ENCODE results near the gene CDH23. TPM values are rescaled to one million over a fixed set of nuclear protein-coding genes. Genes with fewer than 3 reads are reported as not detected.

Gene CDH23
- total and polyA plus RNA-seq, 7 donors = 1.00 to 3.8 (median 1.9) TPM

- DNase-seq (no peak), ATAC-seq (no peak)
- Histone ChIP-seq H3K27ac (no peak overlapping the region), H3K9me3 (no peaks in the 10 kb centered on the region), H3K27me3 (ENCODE audit: insufficient read depth in 3 of 3, low read length in 2 of 3) (peaks cover 0 to 6% (median 0%) of the 10 kb centered on the region in 3 donors), H3K4me1 (no peaks in the 10 kb centered on the region), H3K36me3 (ENCODE audit: insufficient read depth in 1 of 2, low read depth in 1 of 2) (no peaks in the 10 kb centered on the region), H3K4me3 (no peak overlapping the region)
- 68 to 75% (median 74%) methylated on average over 5 of the region's 5 CpGs for WGBS, 3 donors
- intact Hi-C loops (cut with DNase I) = no loop called here
- TF ChIP-seq CTCF (IDR thresholded peaks at IDR 0.05) = no peak
These were observed 164.4 kb downstream of the CDH23 start for GRCh38 chr10:71561003-71561574.

GRCh38 chr10:71562181-71562580 is 165.5 kb downstream of the CDH23 start:
- no peak overlapping the region for H3K27ac ChIP-seq
- 90 to 92% (median 90%) methylated on average over 9 of the region's 9 CpGs for WGBS, 3 donors
- no peak for DNase-seq

GRCh38 chr10:71562904-71563303 is 166.2 kb downstream of the CDH23 start:
- intact Hi-C loops (cut with DNase I) = no loop called here
- no peaks in the 10 kb centered on the region for H3K36me3 ChIP-seq (ENCODE audit: insufficient read depth in 1 of 2, low read depth in 1 of 2)
- TF ChIP-seq CTCF (IDR thresholded peaks at IDR 0.05) = no peak
- H3K27me3 ChIP-seq (ENCODE audit: insufficient read depth in 3 of 3, low read length in 2 of 3) = peaks cover 0 to 6% (median 0%) of the 10 kb centered on the region in 3 donors
- no peak overlapping the region for H3K4me3 ChIP-seq
- DNase-seq (no peak), ATAC-seq (no peak)
- no peaks in the 10 kb centered on the region for H3K4me1 ChIP-seq
- WGBS, 3 donors = 62 to 67% (median 63%) methylated on average over 3 of the region's 3 CpGs
- no peaks in the 10 kb centered on the region for H3K9me3 ChIP-seq
- H3K27ac ChIP-seq = no peak overlapping the region

More at GRCh38 chr10:71562181-71562580, 165.5 kb downstream of the CDH23 start:
- H3K9me3 ChIP-seq = no peaks in the 10 kb centered on the region
- ATAC-seq = no peak
- no peaks in the 10 kb centered on the region for H3K36me3 ChIP-seq (ENCODE audit: insufficient read depth in 1 of 2, low read depth in 1 of 2)
- H3K4me1 ChIP-seq = no peaks in the 10 kb centered on the region
- no peak for TF ChIP-seq CTCF (IDR thresholded peaks at IDR 0.05)
- intact Hi-C loops (cut with DNase I) = no loop called here
- peaks cover 0 to 6% (median 0%) of the 10 kb centered on the region in 3 donors for H3K27me3 ChIP-seq (ENCODE audit: insufficient read depth in 3 of 3, low read length in 2 of 3)
- H3K4me3 ChIP-seq = no peak overlapping the region

- intact Hi-C loops (cut with DNase I) = no loop called here
- H3K9me3 ChIP-seq = no peaks in the 10 kb centered on the region
- no peaks in the 10 kb centered on the region for H3K4me1 ChIP-seq
- ATAC-seq = no peak
- TF ChIP-seq CTCF (IDR thresholded peaks at IDR 0.05) = no peak
- no peaks in the 10 kb centered on the region for H3K36me3 ChIP-seq (ENCODE audit: insufficient read depth in 1 of 2, low read depth in 1 of 2)
- 72 to 79% (median 74%) methylated on average over 12 of the region's 12 CpGs for WGBS, 3 donors
- no peak overlapping the region for H3K27ac ChIP-seq
- no peak for DNase-seq
- H3K4me3 ChIP-seq = no peak overlapping the region
- H3K27me3 ChIP-seq (ENCODE audit: insufficient read depth in 3 of 3, low read length in 2 of 3) = peaks cover 0 to 6% (median 0%) of the 10 kb centered on the region in 3 donors
These were observed 167.6 kb downstream of the CDH23 start for GRCh38 chr10:71564194-71564820.

All from psoas muscle (tissue), 8 donors.